HepG2 (cell line): ENCODE data around the gene TPRG1. TPM values are rescaled to one million over a fixed set of nuclear protein-coding genes. Genes with fewer than 3 reads are reported as not detected.

ENCODE experiments used
- ATAC-seq: fragments of 200-7000 bp; cut with Tn5 transposase; 3 replicates; pipeline ENCODE4 v1.9.1; 2020; ENCODE audit warnings: mild to moderate bottlenecking, moderate library complexity
- BruUV-seq: library from RNA; stranded (reverse); fragments of 400-500 nt; replicated peaks from 2 replicates; lab custom pipeline; 2021; lab: Mats Ljungman, UMichigan
- CTCF ChIA-PET: fragments of 300-600 bp; formaldehyde crosslinking; extraction: SDS; loops from one replicate; lab custom pipeline; 2021; ENCODE audit warnings: low total read pairs, inconsistent platforms, low intra/inter-chr PET ratio; lab: Yijun Ruan, JAX
- POLR2A ChIA-PET: fragments of 350-600 bp; sonication (Branson Sonifier 250); formaldehyde crosslinking; loops from one replicate; lab custom pipeline; 2020; ENCODE audit warnings: antibody characterized with exemption, inconsistent platforms; lab: Yijun Ruan, JAX
- DNase-seq: peaks from one replicate; pipeline ENCODE4 v3.0.0-alpha.2; 2015; ENCODE audit warnings: low spot score
- FAIRE-seq: peaks from 3 replicates; lab custom pipeline; 2011; peaks lifted over from hg19 to GRCh38; lab: Jason Lieb, UNC
- H2AFZ ChIP-seq: one replicate; pipeline ENCODE4 v1.6.1; 2011; ENCODE audit warnings: low read length, inconsistent platforms
- H3K27ac ChIP-seq: fragments of 300-600 bp; 3 replicates; pipeline ENCODE4 v1.8.0; 2011; ENCODE audit warnings: mixed run types, mild to moderate bottlenecking, mixed read lengths, low read length, inconsistent platforms; ENCODE audit not compliant: insufficient read depth; ENCODE audit errors: extremely low read length
- H3K27me3 ChIP-seq, 2 experiments: fragments of 200-600 bp in 1 of 2; 2 replicates in 1 of 2; 3 replicates in 1 of 2; pipeline versions ENCODE4 v1.6.0 to v1.8.0; 2011; ENCODE audit warnings: low read length in 2 of 2, mild to moderate bottlenecking in 2 of 2, moderate library complexity in 2 of 2, inconsistent platforms in 1 of 2; ENCODE audit not compliant: insufficient read depth in 2 of 2, control insufficient read depth in 1 of 2
- H3K36me3 ChIP-seq, 2 experiments: fragments of 200-600 bp in 1 of 2; replicated peaks in 1 of 2; 2 replicates in 1 of 2; 3 replicates in 1 of 2; pipeline versions ENCODE4 v1.5.1 to v1.8.0; 2011; ENCODE audit warnings: low read length in 2 of 2, inconsistent platforms in 1 of 2; ENCODE audit not compliant: insufficient read depth in 2 of 2, control insufficient read depth in 1 of 2
- H3K4me1 ChIP-seq: 2 replicates; pipeline ENCODE4 v1.5.1; 2012; ENCODE audit warnings: low read length, inconsistent platforms; ENCODE audit not compliant: insufficient read depth
- H3K4me2 ChIP-seq: 2 replicates; pipeline ENCODE4 v1.6.0; 2011; ENCODE audit warnings: low read depth, low read length, inconsistent platforms
- H3K4me3 ChIP-seq, 3 experiments: fragments of 200-600 bp in 1 of 3; sonication (generic), shearing (Covaris generic) in 1 of 3; replicated peaks in 1 of 3; 2 replicates each; pipeline ENCODE4 v1.5.1; 2011 to 2016; ENCODE audit warnings: low read length in 3 of 3, inconsistent platforms in 2 of 3, low read depth in 2 of 3, mild to moderate bottlenecking in 2 of 3, control low read depth in 1 of 3, mixed read lengths in 1 of 3; ENCODE audit not compliant: insufficient read depth in 1 of 3
- H3K79me2 ChIP-seq: one replicate; pipeline ENCODE4 v1.6.1; 2011; ENCODE audit warnings: low read length, inconsistent platforms; ENCODE audit not compliant: insufficient read depth
- H3K9ac ChIP-seq: 2 replicates; pipeline ENCODE4 v1.6.0; 2011; ENCODE audit warnings: mild to moderate bottlenecking, low read depth, low read length, inconsistent platforms; ENCODE audit not compliant: insufficient read depth
- H3K9me3 ChIP-seq: 2 replicates; pipeline ENCODE4 v1.5.1; 2012; ENCODE audit warnings: mild to moderate bottlenecking, low read length
- H4K20me1 ChIP-seq: 2 replicates; pipeline ENCODE4 v1.6.0; 2011; ENCODE audit warnings: inconsistent platforms, mild to moderate bottlenecking, low read length, moderate library complexity; ENCODE audit not compliant: insufficient read depth
- FOSL2 ChIP-seq: sonication (generic); formaldehyde crosslinking; IDR thresholded peaks from 2 replicates; pipeline ENCODE4 v1.4.0; 2020; ENCODE audit warnings: missing genetic modification reagents
- GLMP ChIP-seq: sonication (generic); formaldehyde crosslinking; IDR thresholded peaks from 2 replicates; pipeline ENCODE4 v1.9.0; 2021; ENCODE audit warnings: missing genetic modification reagents, mild to moderate bottlenecking, borderline replicate concordance
- POGZ ChIP-seq: sonication (generic); formaldehyde crosslinking; IDR thresholded peaks from 2 replicates; pipeline ENCODE4 v1.4.0; 2020; ENCODE audit warnings: mild to moderate bottlenecking, missing genetic modification reagents
- XBP1 ChIP-seq: sonication (generic); formaldehyde crosslinking; IDR thresholded peaks from 2 replicates; pipeline ENCODE4 v1.5.0; 2020; ENCODE audit warnings: missing genetic modification reagents
- ZNF180 ChIP-seq: sonication (generic); formaldehyde crosslinking; IDR thresholded peaks from 2 replicates; pipeline ENCODE4 v1.4.0; 2020; ENCODE audit warnings: low read depth, missing genetic modification reagents, borderline replicate concordance
- ZNF326 ChIP-seq: sonication (generic); formaldehyde crosslinking; IDR thresholded peaks from 2 replicates; pipeline ENCODE4 v1.4.0; 2020; ENCODE audit warnings: missing genetic modification reagents, borderline replicate concordance
- ZNF335 ChIP-seq: sonication (generic); formaldehyde crosslinking; IDR thresholded peaks from 2 replicates; pipeline ENCODE4 v1.4.0; 2020; ENCODE audit warnings: missing genetic modification reagents
- ZNF576 ChIP-seq: sonication (generic); formaldehyde crosslinking; IDR thresholded peaks from 2 replicates; pipeline ENCODE4 v1.4.0; 2020; ENCODE audit warnings: mild to moderate bottlenecking, missing genetic modification reagents
- WGBS: methylation state at CpG from one replicate; pipeline ENCODE4 v1.1.6; 2017; ENCODE audit warnings: low lambda C conversion rate; 5-methylcytosine and 5-hydroxymethylcytosine counted together
- in situ Hi-C: cut with HindIII; loops from 2 replicates; pipeline ENCODE4 v1.10.0; 2017; ENCODE audit warnings: low pct_unique_long_range_greater_than_20kb; ENCODE audit not compliant: extremely low pct_ligation_motif_present
- intact Hi-C: fragments of 100-400 bp; cut with micrococcal nuclease; formaldehyde crosslinking; loops from one replicate; pipeline ENCODE4 v1.10.0; 2022; ENCODE audit not compliant: unreplicated experiment
- polyA plus RNA-seq, 8 experiments: library from polyadenylated mRNA; depleted of rRNA in 3 of 8; stranded (reverse) in 7 of 8; unstranded in 1 of 8; fragments of >200 nt; fragmentation: Illumina TruSeq in 4 of 8; extraction: Trizol in 4 of 8; gene quantifications; 2 replicates each; pipeline versions ENCODE4 v1.2.1 to v1.2.3, GENCODE V29; 2011 to 2016; ENCODE audit warnings: low read depth in 4 of 8, missing spikeins in 1 of 8, mixed read lengths in 1 of 8; ENCODE audit not compliant: insufficient read depth in 1 of 8
- total RNA-seq, 5 experiments: library from RNA; depleted of rRNA; stranded (reverse); fragments of >200 nt; fragmentation: Illumina TruSeq; extraction: Trizol; gene quantifications; 2 replicates each; pipeline ENCODE4 v1.2.3, GENCODE V29; 2016; ENCODE audit warnings: low read depth in 1 of 5

The TPRG1 gene
- total and polyA plus RNA-seq, 2 of the 13 experiments (the other 11 are each of a cell fraction or from before 2014, with no cell fraction given): 0.17 TPM; not detected in 1

GRCh38 chr3:189139611-189139940, 32.2 kb upstream of the TPRG1 start (continued):
- TF ChIP-seq ZNF576 (CRISPR knock-in tag): no peak
- TF ChIP-seq ZNF180 (CRISPR knock-in tag): no peak
- no peak for TF ChIP-seq ZNF326 (CRISPR knock-in tag)
- TF ChIP-seq POGZ (CRISPR knock-in tag): no peak
- TF ChIP-seq GLMP: no peak
- no peak for TF ChIP-seq FOSL2 (CRISPR knock-in tag)
- no peak for TF ChIP-seq XBP1 (CRISPR knock-in tag)
- TF ChIP-seq, all 625 proteins: peak for 0

GRCh38 chr3:189142527-189142926, 29.2 kb upstream of the TPRG1 start:
- Histone ChIP-seq H3K36me3 (no peaks in the 10 kb centered on the region), H2AFZ (no peak overlapping the region), H4K20me1 (no peaks in the 10 kb centered on the region), H3K4me3 (no peak overlapping the region), H3K9me3 (no peaks in the 10 kb centered on the region), H3K9ac (no peak overlapping the region), H3K4me1 (peaks cover 1% of the 10 kb centered on the region), H3K27me3 (0 out of 5 replicates have a peak, but pooled peaks cover 0 to 6% of the 10 kb centered on the region in 2 experiments), H3K4me2 (no peak overlapping the region), H3K27ac (no peak overlapping the region), H3K79me2 (no peaks in the 10 kb centered on the region)
- no peak for FAIRE-seq
- in situ Hi-C loops (loop anchor here (10.0 kb wide), 1 partner anchor 1398 kb away; the partner anchor contains the start of gene BCL6), intact Hi-C loops (loop anchor here (10.0 kb wide), 1 partner anchor 98 kb away; no protein-coding TSS in a partner anchor)
- CTCF ChIA-PET: no interaction called here
- WGBS: 0% methylated on average over 1 of the region's 1 CpG
- no peak for DNase-seq
- TF ChIP-seq ZNF335 (CRISPR knock-in tag): no peak
- ATAC-seq: no peak
- POLR2A ChIA-PET: no interaction called here
- no TSS peak for BruUV-seq
